IMR-90 (cell line): Measurements from ENCODE around the gene RFC3. TPM values are rescaled to one million over a fixed set of nuclear protein-coding genes. Genes with fewer than 3 reads are reported as not detected.

Experiments
- ATAC-seq: fragments of 200-7000 bp; cut with Tn5 transposase; 2 replicates; pipeline ENCODE4 v1.9.1; 2020; ENCODE audit warnings: low read depth, mild to moderate bottlenecking, moderate library complexity
- BruUV-seq: library from RNA; stranded (reverse); fragments of 400-500 nt; replicated peaks from 2 replicates; lab custom pipeline; 2021; lab: Mats Ljungman, UMichigan
- CTCF ChIA-PET: fragments of 300-600 bp; formaldehyde crosslinking; extraction: SDS; loops from one replicate; lab custom pipeline; 2021; ENCODE audit warnings: antibody characterized with exemption; lab: Yijun Ruan, JAX
- POLR2A ChIA-PET: fragments of 300-600 bp; sonication (Branson Sonifier 250); formaldehyde crosslinking; loops from one replicate; lab custom pipeline; 2022; ENCODE audit warnings: antibody characterized with exemption; ENCODE audit not compliant: unreplicated experiment; lab: Charles Lee
- DNase-seq: peaks from one replicate; pipeline ENCODE4 v3.0.0; 2013
- H2AFZ ChIP-seq: replicated peaks from 2 replicates; pipeline ENCODE3; 2013; ENCODE audit warnings: low read length, mild to moderate bottlenecking; ENCODE audit not compliant: poor library complexity
- H2AK5ac ChIP-seq: 2 replicates; pipeline ENCODE4 v1.6.1; 2013; ENCODE audit warnings: low read depth, low read length, inconsistent platforms
- H2AK9ac ChIP-seq: replicated peaks from 2 replicates; pipeline ENCODE3; 2013; ENCODE audit warnings: mild to moderate bottlenecking, low read depth, low read length, moderate library complexity; ENCODE audit not compliant: poor library complexity
- H2BK120ac ChIP-seq: 2 replicates; pipeline ENCODE4 v1.6.1; 2013; ENCODE audit warnings: low read depth, low read length, inconsistent platforms
- H2BK15ac ChIP-seq: 3 replicates; pipeline ENCODE4 v1.6.1; 2013; ENCODE audit warnings: low read depth, low read length, inconsistent platforms
- H2BK20ac ChIP-seq: 2 replicates; pipeline ENCODE4 v1.6.1; 2013; ENCODE audit warnings: low read depth, mild to moderate bottlenecking, inconsistent platforms, low read length, moderate library complexity
- H2BK5ac ChIP-seq: 2 replicates; pipeline ENCODE4 v1.6.1; 2013; ENCODE audit warnings: mild to moderate bottlenecking, low read depth, low read length, inconsistent platforms; ENCODE audit not compliant: poor library complexity, severe bottlenecking
- H3K14ac ChIP-seq: replicated peaks from 2 replicates; pipeline ENCODE4 v1.6.1; 2013; ENCODE audit warnings: low read depth, low read length, inconsistent platforms
- H3K18ac ChIP-seq: 2 replicates; pipeline ENCODE4 v1.6.1; 2013; ENCODE audit warnings: low read depth, low read length, control low read depth
- H3K23ac ChIP-seq: 2 replicates; pipeline ENCODE4 v1.6.1; 2013; ENCODE audit warnings: low read depth, low read length, inconsistent platforms
- H3K27ac ChIP-seq: 2 replicates; pipeline ENCODE4 v1.5.1; 2013; ENCODE audit warnings: mild to moderate bottlenecking, control low read depth, low read length; ENCODE audit not compliant: insufficient read depth
- H3K27me3 ChIP-seq: 2 replicates; pipeline ENCODE4 v1.6.1; 2013; ENCODE audit warnings: low read length; ENCODE audit not compliant: control insufficient read depth, insufficient read depth
- H3K36me3 ChIP-seq: 2 replicates; pipeline ENCODE4 v1.6.1; 2013; ENCODE audit warnings: low read length, mixed read lengths; ENCODE audit not compliant: control insufficient read depth, insufficient read depth
- H3K4ac ChIP-seq: 2 replicates; pipeline ENCODE4 v1.6.1; 2013; ENCODE audit warnings: low read depth, low read length, inconsistent platforms
- H3K4me1 ChIP-seq: 2 replicates; pipeline ENCODE4 v1.6.1; 2013; ENCODE audit warnings: low read length, mixed read lengths; ENCODE audit not compliant: control insufficient read depth, insufficient read depth
- H3K4me2 ChIP-seq: 2 replicates; pipeline ENCODE4 v1.6.1; 2013; ENCODE audit warnings: low read depth, mild to moderate bottlenecking, control low read depth, low read length, moderate library complexity
- H3K4me3 ChIP-seq: 2 replicates; pipeline ENCODE4 v1.5.1; 2013; ENCODE audit warnings: low read depth, mild to moderate bottlenecking, control low read depth, low read length, moderate library complexity; ENCODE audit not compliant: insufficient read depth
- H3K56ac ChIP-seq: 2 replicates; pipeline ENCODE4 v1.6.1; 2013; ENCODE audit warnings: low read length, inconsistent platforms; ENCODE audit not compliant: insufficient read depth; ENCODE audit errors: extremely low read depth
- H3K79me1 ChIP-seq, 2 experiments: 2 replicates each; pipeline ENCODE4 v1.6.1; 2013; ENCODE audit warnings: low read length in 2 of 2, inconsistent platforms in 1 of 2, low read depth in 1 of 2
- H3K9ac ChIP-seq: 2 replicates; pipeline ENCODE4 v1.6.1; 2013; ENCODE audit warnings: low read depth, low read length, control low read depth
- H3K9me1 ChIP-seq: 2 replicates; pipeline ENCODE4 v1.6.1; 2013; ENCODE audit warnings: low read length, inconsistent platforms; ENCODE audit not compliant: insufficient read depth
- H3K9me3 ChIP-seq: 2 replicates; pipeline ENCODE4 v1.6.1; 2013; ENCODE audit warnings: low read length; ENCODE audit not compliant: control insufficient read depth, insufficient read depth
- H4K20me1 ChIP-seq: 2 replicates; pipeline ENCODE4 v1.6.1; 2013; ENCODE audit warnings: low read length, inconsistent platforms; ENCODE audit not compliant: insufficient read depth
- H4K5ac ChIP-seq: 2 replicates; pipeline ENCODE4 v1.6.1; 2013; ENCODE audit warnings: mild to moderate bottlenecking, low read depth, low read length, control low read depth
- H4K8ac ChIP-seq, 2 experiments: 2 replicates each; pipeline ENCODE4 v1.6.1; 2013; ENCODE audit warnings: low read depth in 2 of 2, low read length in 2 of 2, control low read depth in 1 of 2, inconsistent platforms in 1 of 2
- H4K91ac ChIP-seq: 2 replicates; pipeline ENCODE4 v1.6.1; 2013; ENCODE audit warnings: low read depth, low read length, inconsistent platforms; ENCODE audit not compliant: insufficient read depth
- BHLHE40 ChIP-seq: fragments of 150-350 bp; IDR thresholded peaks from 2 replicates; pipeline ENCODE4 v1.6.1; 2016; ENCODE audit warnings: mild to moderate bottlenecking, low read depth, low read length
- CEBPB ChIP-seq: IDR thresholded peaks from 2 replicates; pipeline ENCODE4 v1.6.1; 2012; ENCODE audit warnings: low read depth, low read length, improper control_type of control experiment
- CHD1 ChIP-seq: IDR thresholded peaks from 2 replicates; pipeline ENCODE4 v1.6.1; 2012; ENCODE audit warnings: low read depth, low read length, improper control_type of control experiment
- FOS ChIP-seq: fragments of 150-350 bp; IDR thresholded peaks from 2 replicates; pipeline ENCODE4 v1.6.1; 2016; ENCODE audit warnings: low read depth, low read length
- MAFK ChIP-seq: IDR thresholded peaks from 2 replicates; pipeline ENCODE4 v1.6.1; 2012; ENCODE audit warnings: low read depth, low read length, improper control_type of control experiment
- MAZ ChIP-seq: IDR thresholded peaks from 2 replicates; pipeline ENCODE4 v1.6.1; 2012; ENCODE audit warnings: low read depth, mild to moderate bottlenecking, low read length, improper control_type of control experiment, moderate library complexity, borderline replicate concordance
- MXI1 ChIP-seq: IDR thresholded peaks from 2 replicates; pipeline ENCODE4 v1.6.1; 2012; ENCODE audit warnings: low read depth, mild to moderate bottlenecking, low read length, moderate library complexity, borderline replicate concordance
- NFE2L2 ChIP-seq: fragments of 150-350 bp; IDR thresholded peaks from 2 replicates; pipeline ENCODE4 v1.6.1; 2016; ENCODE audit warnings: low read depth, mild to moderate bottlenecking, low read length
- POLR2A ChIP-seq: IDR thresholded peaks from 2 replicates; pipeline ENCODE4 v1.6.1; 2012; ENCODE audit warnings: mild to moderate bottlenecking, low read depth, low read length
- RCOR1 ChIP-seq: IDR thresholded peaks from 2 replicates; pipeline ENCODE4 v1.6.1; 2012; ENCODE audit warnings: mild to moderate bottlenecking, low read length, improper control_type of control experiment; ENCODE audit not compliant: insufficient replicate concordance
- SMC3 ChIP-seq: fragments of 150-350 bp; IDR thresholded peaks from 2 replicates; pipeline ENCODE4 v1.6.1; 2016; ENCODE audit warnings: low read depth, mild to moderate bottlenecking, antibody characterized with exemption, low read length, moderate library complexity
- USF2 ChIP-seq: fragments of 150-350 bp; IDR thresholded peaks from 2 replicates; pipeline ENCODE4 v1.6.1; 2017; ENCODE audit warnings: mild to moderate bottlenecking, antibody characterized with exemption, low read length, low read depth
- WGBS, 2 experiments: methylation state at CpG; one replicate each; pipeline versions ENCODE4 v1.1.5 to v1.1.7; 2013; ENCODE audit warnings: missing lambda C conversion rate in 2 of 2; ENCODE audit not compliant: insufficient read length in 1 of 2; ENCODE audit errors: extremely low coverage in 2 of 2; 5-methylcytosine and 5-hydroxymethylcytosine counted together
- dilution Hi-C: fragments of 300-500 bp; cut with HindIII; formaldehyde crosslinking; loops from one replicate; pipeline ENCODE4 v1.14.3; 2018; ENCODE audit warnings: low sequenced_read_pairs; ENCODE audit not compliant: unreplicated experiment
- in situ Hi-C: fragments of 300-500 bp; cut with MboI; formaldehyde crosslinking; loops from 3 replicates; pipeline ENCODE4 v1.14.3; 2019; ENCODE audit warnings: low sequenced_read_pairs, inconsistent platforms, mixed read lengths
- intact Hi-C: fragments of 100-400 bp; cut with micrococcal nuclease; formaldehyde crosslinking; loops from 2 replicates; pipeline ENCODE4 v1.10.0; 2022
- polyA plus RNA-seq, 3 experiments: library from polyadenylated mRNA; depleted of rRNA; stranded (reverse); fragments of >200 nt; gene quantifications; 2 replicates each; pipeline ENCODE4 v1.2.3, GENCODE V29; 2012; ENCODE audit warnings: low replicate concordance in 1 of 3
- total RNA-seq: library from RNA; depleted of rRNA; stranded (reverse); fragments of >200 nt; gene quantifications from 2 replicates; pipeline ENCODE4 v1.2.3, GENCODE V29; 2012

RFC3 gene
- total and polyA plus RNA-seq, 2 of the 4 experiments (the other 2 are of a cell fraction): 9.8 to 12.9 TPM

GRCh38 chr13:33884531-33885220 lies 66.7 kb downstream of the RFC3 start:
- no peak for TF ChIP-seq POLR2A
- TF ChIP-seq MAZ: no peak
- TF ChIP-seq MXI1: no peak
- TF ChIP-seq FOS: no peak
- no peak for TF ChIP-seq RCOR1
- TF ChIP-seq CHD1: no peak
- no peak for TF ChIP-seq MAFK
- no peak for TF ChIP-seq NFE2L2
- no peak for TF ChIP-seq USF2
- TF ChIP-seq BHLHE40: no peak
- TF ChIP-seq SMC3: no peak
- no peak for TF ChIP-seq CEBPB
- Histone ChIP-seq H3K4ac (no peak overlapping the region), H2AFZ (no peak overlapping the region), H3K4me1 (no peaks in the 10 kb centered on the region), H2BK5ac (no peak overlapping the region), H4K8ac (no peak overlapping the region), H3K14ac (no peak overlapping the region), H3K9me1 (no peaks in the 10 kb centered on the region; the same call in 1 of the 2 replicates), H3K27me3 (no peaks in the 10 kb centered on the region), H2BK120ac (no peak overlapping the region), H3K4me2 (no peak overlapping the region), H3K27ac (no peak overlapping the region), H4K91ac (no peak overlapping the region), H3K36me3 (no peaks in the 10 kb centered on the region), H4K5ac (no peak overlapping the region), H2AK5ac (no peak overlapping the region), H3K18ac (no peak overlapping the region), H3K4me3 (no peak overlapping the region), H3K9ac (no peak overlapping the region), H4K20me1 (no peaks in the 10 kb centered on the region), H2BK15ac (no peak overlapping the region), H3K56ac (no peak overlapping the region), H3K79me1 (no peaks in the 10 kb centered on the region), H2AK9ac (no peak overlapping the region), H2BK20ac (no peak overlapping the region), H3K23ac (no peak overlapping the region), H3K9me3 (no peaks in the 10 kb centered on the region)
- ChIA-PET CTCF (no interaction called here), POLR2A (no interaction called here)
- dilution Hi-C loops (no loop called here), in situ Hi-C loops (no loop called here), intact Hi-C loops (no loop called here)
- no TSS peak for BruUV-seq
- ATAC-seq (no peak), DNase-seq (no peak)
- WGBS, 2 experiments: 96% methylated on average over 5 of the region's 11 CpGs; no CpG with 5 or more reads in 1 of the 2 experiments
